ENCODE data around the gene SLC37A3. TPM values are rescaled to one million over a fixed set of nuclear protein-coding genes. Genes with fewer than 3 reads are reported as not detected.

The SLC37A3 gene
- total and polyA plus RNA-seq, 2 of the 13 experiments (the other 11 are each of a cell fraction or from before 2014, with no cell fraction given), result 21.3 to 27.9 TPM

- Histone ChIP-seq H3K4me2 (ENCODE audit: low read depth, low read length) (no peak overlapping the region), H3K27ac (ENCODE audit: extremely low read length, insufficient read depth, low read length) (no peak overlapping the region), H3K9ac (ENCODE audit: insufficient read depth, low read depth, low read length) (no peak overlapping the region), H3K9me3 (ENCODE audit: low read length) (no peaks in the 10 kb centered on the region), H3K36me3 (replicated peaks in 1 of 2; ENCODE audit: control insufficient read depth in 1 of 2, insufficient read depth in 2 of 2, low read length in 2 of 2) (peaks cover 1 to 49% of the 10 kb centered on the region in 2 experiments; a peak in 4 of 5 replicates), H3K4me1 (ENCODE audit: insufficient read depth, low read length) (no peaks in the 10 kb centered on the region), H4K20me1 (ENCODE audit: insufficient read depth, low read length) (no peaks in the 10 kb centered on the region), H3K79me2 (ENCODE audit: insufficient read depth, low read length) (no peaks in the 10 kb centered on the region), H2AFZ (ENCODE audit: low read length) (no peak overlapping the region), H3K27me3 (ENCODE audit: control insufficient read depth in 1 of 2, insufficient read depth in 2 of 2, low read length in 2 of 2) (no peaks in the 10 kb centered on the region), H3K4me3 (replicated peaks in 1 of 3; ENCODE audit: insufficient read depth in 1 of 3, low read depth in 2 of 3, low read length in 3 of 3) (no peak overlapping the region)
- no peak for DNase-seq (ENCODE audit: low spot score)
- no peak for FAIRE-seq
- ChIA-PET POLR2A (no interaction called here), CTCF (ENCODE audit: low intra/inter-chr PET ratio, low total read pairs) (no interaction called here)
- in situ Hi-C loops (cut with HindIII; ENCODE audit: extremely low pct_ligation_motif_present, low pct_unique_long_range_greater_than_20kb) (no loop called here), intact Hi-C loops (cut with micrococcal nuclease; ENCODE audit: unreplicated experiment) (no loop called here)
- TF ChIP-seq AKAP8 (CRISPR knock-in tag; IDR thresholded peaks at IDR 0.05), result no peak
- TF ChIP-seq ATF6 (CRISPR knock-in tag; conservative IDR thresholded peaks at IDR 0.05), result no peak
- TF ChIP-seq SMAD1 (CRISPR knock-in tag; IDR thresholded peaks at IDR 0.05; ENCODE audit: borderline replicate concordance, low read depth), result no peak
- TF ChIP-seq IRX3 (CRISPR knock-in tag; IDR thresholded peaks at IDR 0.05; ENCODE audit: borderline replicate concordance, low read depth), result no peak
- no peak for TF ChIP-seq ZNF431 (CRISPR knock-in tag; IDR thresholded peaks at IDR 0.05; ENCODE audit: borderline replicate concordance, low read depth)
- TF ChIP-seq MTA3 (CRISPR knock-in tag; IDR thresholded peaks at IDR 0.05), result no peak
- no peak for TF ChIP-seq STAT5B (CRISPR knock-in tag; IDR thresholded peaks at IDR 0.05)
- TF ChIP-seq CBFB (CRISPR knock-in tag; IDR thresholded peaks at IDR 0.05), result no peak
- no peak for TF ChIP-seq NFE2L1 (CRISPR knock-in tag; IDR thresholded peaks at IDR 0.05; ENCODE audit: borderline replicate concordance)
- TF ChIP-seq AHDC1 (CRISPR knock-in tag; IDR thresholded peaks at IDR 0.05; ENCODE audit: borderline replicate concordance), result no peak
- no peak for TF ChIP-seq NONO (IDR thresholded peaks at IDR 0.05)
- no peak for TF ChIP-seq NONO (CRISPR knock-in tag; conservative IDR thresholded peaks at IDR 0.05)
- TF ChIP-seq TCF12 (IDR thresholded peaks at IDR 0.05), result no peak
- no peak for TF ChIP-seq TCF12 (CRISPR knock-in tag; IDR thresholded peaks at IDR 0.05)
- TF ChIP-seq U2AF1 (optimal IDR thresholded peaks at IDR 0.05; ENCODE audit: low read depth, low read length), result no peak
- no peak for TF ChIP-seq SKI (IDR thresholded peaks at IDR 0.05; ENCODE audit: partially characterized antibody)
- no peak for TF ChIP-seq ZNF282 (IDR thresholded peaks at IDR 0.05; ENCODE audit: partially characterized antibody)
- no peak for TF ChIP-seq ATM (IDR thresholded peaks at IDR 0.05; ENCODE audit: borderline replicate concordance)
- ATAC-seq, result no peak
- BruUV-seq (replicated peaks), result no TSS peak
- WGBS (ENCODE audit: low lambda C conversion rate), result 95% methylated on average over 5 of the region's 5 CpGs
These were observed 48.3 kb downstream of the SLC37A3 start for GRCh38 chr7:140350056-140350455.

Data from HepG2 (cell line).